HG03175 (cell line): Measurements from ENCODE around the gene ZFAND3.
"Not testable (repeated sequence)": the region's sequence is repeated elsewhere in the genome, so short reads cannot be mapped to it uniquely, and the experiment has no call there.

Source experiments
- ATAC-seq: cut with Tn5 transposase; IDR thresholded peaks from one replicate; pipeline ENCODE4 v1.9.1; 2021; ENCODE audit warnings: mild to moderate bottlenecking, moderate library complexity; ENCODE audit not compliant: unreplicated experiment

ZFAND3 gene

DNA sequence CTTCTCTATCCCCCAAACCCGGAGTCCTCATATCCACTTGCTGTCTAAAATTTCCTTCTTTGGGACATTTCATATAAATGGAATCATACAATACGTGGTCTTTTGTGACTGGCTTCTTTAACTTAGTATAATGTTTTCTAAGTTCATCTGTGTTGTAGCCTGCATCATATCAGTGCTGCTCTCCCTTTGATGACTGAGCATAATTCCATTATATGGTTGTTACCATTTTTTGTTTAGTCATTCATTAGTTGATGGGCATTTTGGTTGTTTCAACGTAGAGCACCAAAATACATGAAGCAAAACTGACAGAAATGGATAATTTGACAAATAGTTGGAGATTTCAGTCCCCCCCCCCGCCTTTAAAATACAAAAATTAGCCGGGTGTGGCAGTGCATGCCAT lies 71.5 kb downstream of the ZFAND3 start:
- no peak for ATAC-seq

DNA sequence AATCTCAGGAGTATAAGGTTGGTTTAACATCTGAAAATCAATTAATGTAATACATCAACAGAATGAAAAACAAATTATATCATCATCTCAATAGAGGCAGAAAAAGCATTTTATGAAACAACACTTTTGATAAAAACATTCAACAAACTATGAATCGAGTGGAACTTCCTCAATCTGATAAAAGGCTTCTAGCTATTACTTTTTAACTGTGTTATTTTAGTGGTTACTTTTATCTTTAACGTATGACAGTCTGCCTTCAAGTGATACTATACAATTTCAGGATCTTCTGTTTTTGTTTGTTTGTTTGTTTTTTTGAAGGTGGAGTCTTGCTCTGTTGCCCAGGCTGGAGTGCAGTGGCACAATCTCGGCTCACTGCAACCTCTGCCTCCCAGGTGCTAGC lies 73.7 kb downstream of the ZFAND3 start:
- ATAC-seq, result no peak

DNA sequence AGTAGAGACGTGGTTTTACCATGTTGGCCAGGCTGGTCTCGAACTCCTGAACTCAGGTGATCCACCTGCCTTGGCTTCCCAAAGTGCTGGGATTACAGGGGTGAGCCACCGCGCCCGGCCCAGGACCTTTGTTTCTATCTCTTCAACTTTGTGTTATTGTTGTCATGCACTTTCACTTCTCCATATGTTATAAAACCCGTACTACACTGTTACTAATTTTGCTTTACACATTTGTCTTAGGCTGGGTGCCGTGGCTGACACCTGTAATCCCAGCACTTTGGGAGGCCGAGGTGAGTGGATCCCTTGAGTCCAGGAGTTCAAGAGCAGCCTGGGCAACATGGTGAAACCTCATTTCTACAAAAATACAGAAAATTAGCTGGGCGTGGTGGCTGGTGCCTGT lies 74.2 kb downstream of the ZFAND3 start:
- not testable (repeated sequence) for ATAC-seq

DNA sequence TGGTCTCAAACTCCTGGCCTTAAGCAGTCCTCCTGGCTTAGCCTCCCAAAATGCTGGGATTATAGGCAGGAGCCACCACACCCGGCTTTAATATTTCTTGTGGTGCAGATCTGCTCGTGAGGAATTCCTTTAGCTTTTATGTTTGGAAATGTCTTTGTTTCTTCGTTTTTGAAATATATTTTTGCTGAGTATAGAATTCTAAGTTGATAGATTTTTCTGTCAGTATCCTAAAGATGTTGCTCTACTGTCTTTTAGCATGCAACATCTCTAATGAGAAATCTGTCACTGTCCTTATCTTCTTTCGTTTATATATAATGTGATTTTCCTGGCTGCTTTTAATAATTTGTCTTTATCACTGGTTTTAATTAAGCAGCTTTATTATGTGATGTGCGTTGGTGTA lies 75.1 kb downstream of the ZFAND3 start:
- no peak for ATAC-seq

DNA sequence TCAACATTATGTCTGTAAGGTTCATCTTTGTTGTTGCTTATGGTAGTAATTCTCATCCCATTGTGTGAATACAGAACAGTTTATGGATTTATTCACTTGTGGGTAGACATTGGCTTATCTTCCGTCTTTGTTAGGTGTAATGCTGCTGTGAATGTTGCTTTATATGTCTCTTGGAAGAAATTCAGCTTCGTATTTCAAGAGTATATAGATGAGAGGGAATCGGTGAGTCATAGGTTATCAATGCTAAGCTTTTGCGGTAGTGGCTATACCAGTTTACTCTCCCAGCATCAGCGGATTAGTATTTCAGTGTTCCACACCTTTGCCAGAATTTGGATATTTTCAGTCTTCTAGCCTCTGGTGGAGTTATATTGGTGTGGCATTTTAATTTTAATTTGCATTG lies 77.8 kb downstream of the ZFAND3 start:
- no peak for ATAC-seq

DNA sequence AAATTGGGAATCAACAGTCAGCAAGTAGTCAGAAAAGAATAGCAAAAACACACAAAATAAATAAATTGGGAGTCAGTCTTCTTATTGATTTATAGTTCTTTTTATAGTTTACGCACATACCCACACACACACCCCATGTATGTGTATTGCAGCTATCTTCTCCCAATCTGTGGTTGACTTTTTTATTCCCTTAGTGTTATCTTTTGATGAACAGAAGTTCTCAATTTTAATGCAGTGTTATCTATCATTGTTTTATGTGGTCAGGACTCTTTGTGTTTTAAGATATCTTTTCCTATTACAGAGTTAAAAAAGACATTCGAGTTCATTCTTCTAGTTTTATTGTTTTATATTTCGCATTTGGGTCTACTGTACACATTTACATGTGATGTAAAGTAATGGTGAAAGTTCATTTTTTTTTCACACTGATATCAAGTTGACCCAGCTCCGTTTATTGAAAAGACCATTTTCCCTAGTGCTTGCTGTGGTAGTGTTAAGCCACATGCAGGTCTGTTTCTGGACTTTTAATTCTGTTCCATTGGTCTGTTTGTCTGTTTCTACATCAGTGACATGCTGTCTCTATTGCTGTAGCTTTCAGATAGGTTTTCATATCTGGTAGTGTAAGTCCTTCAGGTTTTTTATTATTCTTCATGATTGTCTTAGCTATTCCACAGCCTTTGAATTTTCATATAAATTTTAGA lies 78.4 kb downstream of the ZFAND3 start:
- no peak for ATAC-seq

DNA sequence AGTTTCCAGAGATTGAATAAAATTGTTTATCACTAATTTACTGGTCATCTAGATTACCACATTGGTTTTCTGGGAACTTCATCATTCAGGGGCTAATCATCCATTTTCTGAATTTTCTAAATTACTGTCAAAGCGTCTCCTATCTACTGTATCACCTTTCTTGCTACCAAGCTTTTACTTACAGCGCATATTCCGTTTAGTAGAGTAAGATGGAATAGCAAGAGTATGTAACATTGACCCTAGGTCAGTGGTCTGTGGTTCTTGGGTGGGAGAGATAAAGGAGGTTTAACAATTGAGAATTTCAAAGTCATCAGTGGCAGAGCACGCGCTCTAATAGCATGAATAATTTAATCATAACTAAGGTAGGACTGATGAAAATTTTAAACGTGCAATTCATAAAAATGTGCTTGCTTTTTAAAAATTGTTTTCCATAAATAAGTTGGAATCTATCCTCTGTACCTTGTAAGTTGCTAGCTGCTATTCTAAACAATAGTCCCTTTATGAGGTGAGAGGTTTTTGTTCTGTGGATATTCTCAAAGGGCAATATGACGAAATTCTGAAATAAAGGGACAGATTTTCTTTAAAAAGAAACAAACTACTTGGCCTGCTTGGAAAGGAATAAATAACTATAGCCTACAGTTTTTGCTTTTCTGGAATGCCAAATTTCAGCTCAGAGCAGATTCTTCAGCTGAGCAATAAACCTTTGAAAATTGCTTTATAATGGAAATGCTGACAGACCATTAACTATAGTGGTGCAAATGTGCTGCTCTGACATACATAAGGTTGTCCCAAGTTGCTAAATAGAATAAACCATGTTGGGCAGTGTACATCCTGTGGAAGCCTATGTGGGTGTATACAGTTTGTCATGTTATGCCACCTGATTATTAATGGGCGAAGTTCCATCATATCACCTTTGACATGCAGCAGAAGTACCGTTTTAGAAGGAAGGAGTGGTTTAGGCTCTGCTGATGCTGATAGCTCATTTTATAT lies 84.1 kb downstream of the ZFAND3 start:
- no peak for ATAC-seq

DNA sequence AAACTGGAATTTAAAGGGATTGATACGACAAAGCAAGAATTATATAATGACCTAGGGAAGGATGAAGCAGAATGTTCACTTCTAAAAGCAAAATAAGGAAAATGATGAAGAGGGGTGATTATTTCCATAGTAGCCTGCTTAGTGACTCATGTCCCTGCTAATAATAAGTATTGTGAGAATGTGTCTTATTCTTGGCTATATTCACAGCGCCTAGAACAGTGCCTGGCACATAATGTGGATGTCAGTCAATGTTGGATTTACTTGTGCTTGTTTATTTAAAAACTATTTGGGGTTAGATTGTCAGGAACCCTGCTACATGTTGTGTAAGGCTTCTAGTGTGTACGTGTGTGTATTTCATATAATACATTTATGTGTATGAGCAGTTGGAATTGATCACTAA lies 85.1 kb downstream of the ZFAND3 start:
- ATAC-seq, result no peak

DNA sequence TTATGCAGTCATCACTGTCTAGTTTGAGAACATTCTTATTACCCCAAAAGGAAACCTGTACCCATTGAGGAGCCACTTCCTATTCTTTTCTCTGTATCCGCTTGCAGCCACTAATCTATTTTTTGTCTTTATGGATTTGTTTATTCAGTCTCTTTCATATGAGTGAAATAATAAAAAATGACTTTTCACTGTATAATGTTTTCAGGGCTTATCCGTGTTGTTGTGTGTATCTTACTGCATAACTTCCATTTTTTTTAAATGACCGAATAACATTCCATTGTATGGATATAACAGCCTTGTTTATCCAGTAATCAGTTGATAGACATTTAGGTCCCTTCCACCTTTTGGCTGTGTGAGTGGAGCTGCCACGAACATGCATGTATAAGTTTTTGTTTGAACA lies 86.6 kb downstream of the ZFAND3 start:
- ATAC-seq, result no peak

DNA sequence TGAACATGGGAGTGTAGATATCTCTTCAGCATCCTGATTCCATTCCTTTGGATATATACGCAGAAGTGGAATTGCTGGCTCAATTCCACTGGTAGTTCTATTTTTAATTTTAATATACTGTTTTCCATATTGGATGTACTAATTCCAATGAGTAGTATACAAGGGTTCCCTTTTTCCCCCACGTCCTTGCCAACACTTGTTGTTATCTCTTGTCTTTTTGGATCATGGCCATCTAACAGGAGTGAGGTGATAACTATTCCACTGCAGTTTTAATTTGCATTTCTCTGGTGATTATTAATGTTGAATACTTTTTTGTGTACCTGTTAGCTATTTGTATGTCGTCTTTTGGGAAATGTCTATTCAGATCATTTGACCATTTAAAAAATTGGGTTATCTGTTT lies 91.5 kb downstream of the ZFAND3 start:
- ATAC-seq, result no peak

DNA sequence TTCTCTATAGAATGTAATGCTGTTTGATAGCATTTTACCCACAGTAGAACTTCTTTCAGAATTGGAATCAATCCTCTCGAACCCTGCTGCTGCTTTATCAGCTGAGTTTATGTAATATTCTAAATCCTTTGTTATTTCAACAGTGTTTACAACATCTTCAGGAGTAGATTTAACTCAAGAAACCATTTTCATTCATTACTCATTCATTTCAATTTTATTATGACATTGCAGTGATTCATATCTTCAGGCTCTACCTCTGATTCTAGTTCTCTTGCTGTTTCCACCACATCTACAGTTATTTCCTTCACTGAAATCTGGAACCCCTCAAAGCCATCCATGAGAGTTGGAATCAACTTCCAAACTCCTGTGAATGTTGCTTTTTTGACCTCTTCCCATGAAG lies 93.7 kb downstream of the ZFAND3 start:
- no peak for ATAC-seq

DNA sequence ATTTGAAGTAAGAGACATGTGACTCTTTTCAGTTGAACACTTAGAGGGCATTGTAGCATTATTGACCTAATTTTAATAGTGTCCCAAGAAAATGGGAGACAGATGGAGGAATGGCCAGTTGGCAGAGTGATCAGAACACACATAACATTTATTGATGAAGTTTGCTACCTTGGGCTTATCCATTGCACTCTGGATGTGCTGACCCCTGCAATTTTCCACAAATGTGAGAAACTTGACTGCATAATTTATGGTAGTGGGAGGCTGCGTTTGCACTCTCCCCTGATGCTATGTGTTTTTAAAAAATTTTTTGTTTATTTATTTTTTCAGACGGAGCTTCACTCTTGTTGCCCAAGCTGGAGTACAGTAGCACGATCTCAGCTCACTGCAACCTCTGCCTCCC lies 95.9 kb downstream of the ZFAND3 start:
- no peak for ATAC-seq

DNA sequence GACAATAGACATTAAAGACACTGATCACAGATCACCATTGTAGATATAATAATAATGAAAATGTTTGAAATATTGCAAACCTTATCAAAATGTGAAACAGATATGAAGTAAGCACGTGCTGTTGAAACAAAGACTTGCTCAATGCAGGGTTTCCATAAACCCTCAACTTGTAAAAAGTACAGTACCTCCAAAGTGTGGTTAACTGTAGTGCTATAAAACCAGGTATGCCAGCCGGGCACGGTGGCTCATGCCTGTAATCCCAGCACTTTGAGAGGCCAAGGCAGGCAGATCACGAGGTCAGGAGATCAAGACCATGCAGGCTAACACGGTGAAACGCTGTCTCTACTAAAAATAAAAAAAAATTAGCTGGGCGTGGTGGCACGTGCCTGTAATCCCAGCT lies 96.6 kb downstream of the ZFAND3 start:
- ATAC-seq, result no peak

DNA sequence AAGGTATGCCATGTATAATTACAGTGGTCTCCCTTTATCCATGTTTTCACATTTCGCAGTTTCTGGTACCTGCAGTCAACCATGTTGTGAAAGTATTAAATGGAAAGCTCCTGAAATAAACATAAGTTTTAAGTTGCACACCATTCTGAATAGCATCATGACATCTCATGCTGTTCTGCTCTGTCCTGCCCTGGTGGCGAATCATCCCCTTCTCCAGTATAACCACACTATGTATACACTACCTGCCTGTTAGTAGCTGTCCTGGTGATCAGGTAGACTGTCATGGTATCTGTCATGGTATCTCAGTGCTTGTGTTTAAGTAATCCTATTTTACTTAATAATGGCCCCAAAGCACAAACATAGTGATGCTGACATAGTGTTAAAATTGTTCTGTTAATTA lies 97.1 kb downstream of the ZFAND3 start:
- ATAC-seq, result no peak

DNA sequence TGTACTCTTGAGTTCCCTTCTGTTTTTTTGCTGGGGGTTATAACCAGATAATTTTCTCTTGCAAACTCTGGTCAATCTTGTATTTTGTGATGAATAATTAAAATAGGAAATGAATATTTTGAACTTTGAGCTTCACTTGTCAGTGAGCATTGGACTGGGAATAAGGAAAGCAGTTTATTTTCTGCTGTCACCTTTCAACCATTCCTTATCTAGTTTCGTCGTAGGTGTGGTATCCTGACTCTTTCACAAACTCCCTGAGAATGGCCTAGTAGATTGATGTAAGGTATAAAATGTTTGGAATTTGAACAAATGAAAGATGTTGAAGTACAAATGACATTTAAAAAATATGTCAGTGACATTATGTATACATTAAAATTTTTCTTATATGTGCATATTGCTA lies 98.0 kb downstream of the ZFAND3 start:
- ATAC-seq, result no peak

DNA sequence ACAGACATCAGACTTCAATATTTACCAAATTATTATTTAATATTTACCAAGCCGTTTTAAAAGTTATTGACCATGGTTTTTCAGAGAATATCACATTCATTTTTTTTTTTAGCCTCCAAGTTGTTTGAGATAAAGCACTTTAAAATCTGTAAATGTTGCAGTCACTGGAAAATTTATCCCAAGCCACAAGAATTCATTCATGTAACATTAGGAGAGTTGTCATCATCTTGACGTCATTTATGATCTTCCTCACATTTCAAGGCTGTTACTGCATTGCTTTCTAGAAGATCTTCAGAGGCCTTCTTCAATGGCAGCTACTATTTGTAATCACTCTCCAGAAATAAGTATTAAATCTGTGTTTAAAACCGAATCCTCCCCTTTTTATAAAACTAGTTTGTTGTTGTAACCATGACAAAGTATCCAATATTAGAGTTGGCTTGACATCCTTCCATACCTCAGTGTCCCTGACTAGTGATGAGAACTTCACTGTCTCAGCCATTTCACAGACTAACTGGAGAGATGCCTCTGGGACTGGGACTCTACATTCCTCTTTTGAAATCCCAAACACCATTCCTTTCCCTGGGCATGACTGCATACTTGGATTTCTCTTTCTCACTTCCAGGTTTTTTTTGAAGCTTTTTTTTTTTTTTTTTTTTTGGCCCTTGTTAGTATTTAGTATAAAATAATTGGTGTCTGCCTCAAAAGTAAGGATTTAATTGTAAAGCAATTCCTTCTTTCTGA lies 100.1 kb downstream of the ZFAND3 start:
- ATAC-seq, result no peak

DNA sequence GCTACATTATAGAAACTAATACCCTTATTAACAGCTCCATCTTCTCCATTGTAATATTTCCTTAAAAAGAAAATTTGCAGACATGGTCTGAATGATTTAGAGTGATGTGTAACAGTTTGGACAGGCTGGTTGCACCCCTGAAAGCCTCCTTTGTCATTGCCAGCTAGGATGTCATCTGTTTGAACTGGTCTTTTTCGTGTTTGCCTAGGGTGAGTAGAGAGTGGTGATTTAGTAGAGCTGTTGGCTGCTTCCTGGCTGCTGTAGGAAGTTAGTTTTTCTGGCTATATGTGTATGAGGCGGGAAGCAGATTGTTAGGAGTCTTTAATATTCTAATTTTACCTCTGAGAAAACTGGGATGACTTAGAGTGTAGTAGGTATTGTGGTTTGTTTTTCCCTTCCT lies 101.1 kb downstream of the ZFAND3 start:
- no peak for ATAC-seq

DNA sequence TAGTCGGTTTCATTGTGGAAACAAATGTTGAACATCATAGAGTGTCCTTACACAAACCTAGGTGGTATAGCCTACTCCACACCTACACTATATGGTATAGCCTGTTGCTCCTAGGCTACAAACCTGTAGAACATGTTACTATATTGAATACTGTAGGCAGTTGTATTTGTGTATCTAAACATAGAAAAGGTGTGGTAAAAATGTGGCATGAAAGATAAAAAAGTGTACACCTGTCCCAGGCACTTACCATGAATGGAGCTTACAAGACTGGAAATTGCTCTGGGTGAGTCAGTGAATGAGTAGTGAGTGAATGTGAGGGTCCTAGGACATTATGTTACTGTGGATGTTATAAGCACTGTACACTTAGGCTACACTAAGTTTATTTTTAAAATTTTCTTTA lies 103.0 kb downstream of the ZFAND3 start:
- ATAC-seq, result no peak

DNA sequence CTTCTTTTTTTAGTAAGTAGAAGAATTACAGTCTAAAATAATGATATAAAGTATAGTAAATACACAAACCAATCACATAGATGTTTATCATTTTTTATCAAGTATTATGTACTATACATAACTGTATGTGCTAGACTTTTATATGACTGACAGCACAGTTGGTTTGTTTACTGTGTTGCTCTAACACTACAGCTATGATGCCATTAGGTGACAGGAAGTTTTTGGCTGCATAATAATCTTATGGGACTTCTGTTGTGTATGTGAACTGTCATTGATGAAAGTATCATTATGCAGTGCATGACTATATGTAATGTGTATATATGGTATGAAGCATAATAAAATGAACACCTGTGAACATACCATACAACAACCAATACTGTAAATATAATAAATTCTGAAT lies 104.0 kb downstream of the ZFAND3 start:
- no peak for ATAC-seq

DNA sequence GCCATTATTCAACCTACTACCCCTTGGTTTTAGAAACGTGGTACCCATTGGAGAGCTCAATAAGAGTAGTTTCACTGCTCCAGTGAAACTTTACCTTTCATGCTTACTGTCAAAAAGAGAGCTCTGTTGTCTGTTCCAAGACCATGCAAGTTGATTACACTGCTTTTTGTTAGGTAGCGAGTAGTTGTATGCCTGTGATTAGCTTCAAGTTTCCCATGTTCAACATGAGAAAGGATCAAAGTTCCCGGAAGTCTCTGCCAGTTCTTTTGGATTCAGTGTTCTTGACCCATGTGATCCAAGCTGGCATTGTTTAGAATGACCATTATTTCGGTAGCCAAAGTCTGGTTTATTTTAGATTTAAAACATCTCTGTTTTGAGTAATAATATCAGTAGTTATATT lies 107.1 kb downstream of the ZFAND3 start:
- no peak for ATAC-seq

DNA sequence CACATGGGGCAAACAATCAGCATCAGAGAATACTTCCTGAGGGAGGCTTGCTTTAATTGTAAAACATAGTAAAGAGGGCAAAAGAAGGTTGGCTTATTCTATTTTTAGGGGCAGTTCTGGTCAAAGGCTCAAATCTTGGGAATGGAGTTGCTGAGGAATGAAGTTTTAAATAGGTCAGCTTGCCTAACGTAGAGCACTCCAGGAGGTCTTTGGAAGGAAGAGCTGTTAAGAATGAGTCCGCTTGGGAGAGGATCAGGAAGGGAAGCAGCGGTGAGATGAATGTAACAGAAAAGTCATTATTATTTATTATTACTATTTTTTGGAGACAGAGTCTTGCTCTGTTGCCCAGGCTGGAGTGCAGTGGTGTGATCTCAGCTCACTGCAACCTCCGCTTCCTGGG lies 108.7 kb downstream of the ZFAND3 start:
- ATAC-seq, result no peak
